ENCODE measurements around the gene RPL19.
A peak's percentile ranks its signal among the peaks of the same experiment; 100 is the strongest.

The RPL19 gene

GRCh38 chr17:39222151-39222550 lies 22.1 kb downstream of the RPL19 start:
- Histone ChIP-seq H3K4me1 (no peaks in the 10 kb centered on the region; the same call in 1 of the 2 replicates), H3K9me3 (no peaks in the 10 kb centered on the region), H3K36me3 (no peaks in the 10 kb centered on the region), H3K4me3 (ENCODE audit: low read depth, low read length) (no peak overlapping the region), H3K27me3 (peaks cover 17% of the 10 kb centered on the region)
- no peak for TF ChIP-seq CTCF (IDR thresholded peaks at IDR 0.05; ENCODE audit: low read depth, low read length)
- no peak for DNase-seq

DNA sequence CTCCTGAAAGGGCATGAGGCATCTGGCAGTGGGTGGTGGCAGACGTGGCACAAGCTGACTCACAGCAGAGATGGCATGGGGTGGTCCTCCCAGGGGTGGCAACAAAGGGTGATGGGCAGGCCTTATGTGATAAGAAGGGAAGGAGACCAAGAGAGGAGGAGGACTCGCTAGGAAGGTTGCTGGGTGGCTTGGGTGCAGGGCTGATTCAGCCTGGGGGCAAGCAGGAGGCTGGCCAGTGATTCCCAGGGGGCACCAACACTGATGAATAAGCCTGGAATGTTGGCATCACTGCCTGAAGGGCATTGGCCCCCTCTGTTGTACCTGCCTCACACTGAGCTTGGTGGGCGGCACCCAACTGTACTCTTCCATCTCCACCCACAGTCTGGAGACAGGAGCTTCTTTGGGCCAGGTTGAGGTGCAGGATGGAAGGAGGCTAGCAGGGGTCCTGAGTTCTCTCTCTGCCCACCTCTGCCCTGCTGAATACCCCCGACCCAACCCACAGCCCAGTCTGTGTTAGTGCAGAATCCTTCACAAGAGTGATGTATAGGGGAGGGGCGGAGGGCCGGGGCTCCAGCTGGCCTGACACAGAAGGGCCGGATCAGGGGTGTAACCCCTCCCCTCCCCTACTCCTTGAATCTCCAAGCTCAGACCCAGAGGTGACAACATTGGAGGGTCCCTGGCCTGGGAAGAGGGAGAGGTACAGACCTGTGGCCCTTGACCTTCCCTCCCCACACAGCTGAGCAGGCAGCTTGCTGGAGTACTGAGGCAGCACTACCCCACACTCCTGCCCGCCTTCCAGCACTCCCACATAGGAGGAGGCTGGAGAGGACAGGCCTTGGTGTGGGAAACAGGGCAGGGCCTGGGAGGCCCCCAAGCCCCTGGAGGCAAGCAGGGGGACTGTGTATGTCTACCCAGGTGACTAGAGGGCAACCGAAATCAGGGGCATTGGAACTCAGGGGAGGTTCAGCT lies 23.1 kb downstream of the RPL19 start:
- Histone ChIP-seq H3K27me3 (peaks cover 17% of the 10 kb centered on the region), H3K9me3 (no peaks in the 10 kb centered on the region), H3K36me3 (no peaks in the 10 kb centered on the region), H3K4me1 (no peaks in the 10 kb centered on the region; the same call in 1 of the 2 replicates), H3K4me3 (ENCODE audit: low read depth, low read length) (no peak overlapping the region)
- DNase-seq, result no peak
- no peak for TF ChIP-seq CTCF (IDR thresholded peaks at IDR 0.05; ENCODE audit: low read depth, low read length)

DNA sequence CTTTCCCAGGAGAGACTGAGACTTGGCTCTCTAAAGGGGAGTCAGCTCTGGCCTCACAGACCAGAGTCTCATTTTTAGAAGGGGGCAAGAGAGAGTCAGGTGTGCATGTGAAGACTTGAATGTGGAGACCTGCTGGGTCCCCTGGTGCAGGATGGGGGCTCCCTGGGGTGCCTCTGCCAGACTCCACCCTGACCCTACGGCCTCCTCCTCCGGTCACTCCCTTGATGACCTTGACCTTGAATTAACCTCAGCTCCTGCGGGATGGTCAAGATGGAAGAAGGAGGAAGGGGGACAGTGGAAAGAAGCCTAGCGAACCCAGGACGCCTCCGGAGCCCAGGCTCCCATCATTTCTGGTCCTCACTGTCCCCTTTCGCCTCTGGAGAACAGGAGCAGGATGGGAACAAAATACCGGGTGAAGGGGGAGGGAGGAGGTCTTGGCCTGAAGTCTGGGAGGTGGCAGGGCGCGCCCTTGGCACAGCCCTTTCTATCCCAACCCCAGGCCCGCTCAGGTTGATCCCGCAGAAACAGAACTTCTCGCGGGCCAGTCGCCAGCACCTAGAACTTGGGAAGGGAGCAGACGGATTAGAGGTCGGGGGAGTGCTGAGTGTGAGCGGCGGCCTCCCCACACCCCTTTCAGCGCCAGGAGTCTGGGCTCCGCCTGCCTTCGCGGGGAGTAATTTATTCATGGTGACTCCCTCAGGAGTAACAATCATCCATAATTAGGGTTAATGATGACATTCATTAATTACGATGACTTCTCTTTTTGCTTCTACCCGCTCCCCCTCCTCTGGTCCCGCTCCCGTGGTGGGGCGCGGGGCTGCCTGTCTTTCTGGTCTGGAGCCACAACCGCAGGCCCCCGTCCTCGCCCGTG lies 24.1 kb downstream of the RPL19 start:
- peaks cover 17% of the 10 kb centered on the region for H3K27me3 ChIP-seq
- peak overlapping the region; percentile 12 for H3K4me3 ChIP-seq (ENCODE audit: low read depth, low read length)

GRCh38 chr17:39224778-39225307 lies 24.8 kb downstream of the RPL19 start:
- Histone ChIP-seq H3K4me3 (ENCODE audit: low read depth, low read length) (peak overlapping the region; percentile 46), H3K36me3 (no peaks in the 10 kb centered on the region), H3K27me3 (peaks cover 17% of the 10 kb centered on the region), H3K9me3 (no peaks in the 10 kb centered on the region), H3K4me1 (peaks cover 6% of the 10 kb centered on the region; the same call in 1 of the 2 replicates)
- no peak for DNase-seq
- TF ChIP-seq CTCF (IDR thresholded peaks at IDR 0.05; ENCODE audit: low read depth, low read length), result no peak

More for the DNA sequence above, 24.1 kb downstream of the RPL19 start:
- DNase-seq, result no peak
- no peak for TF ChIP-seq CTCF (IDR thresholded peaks at IDR 0.05; ENCODE audit: low read depth, low read length)
- H3K9me3 ChIP-seq, result no peaks in the 10 kb centered on the region
- H3K4me1 ChIP-seq, result peaks cover 2% of the 10 kb centered on the region; the same call in 1 of the 2 replicates
- H3K36me3 ChIP-seq, result no peaks in the 10 kb centered on the region

- peaks cover 6% of the 10 kb centered on the region; the same call in 1 of the 2 replicates for H3K4me1 ChIP-seq
Observed at GRCh38 chr17:39225308-39225958, 25.4 kb downstream of the RPL19 start, which contains the start of gene STAC2. Gene STAC2 (minus strand): TSS chr17:39225945. CDS start chr17:39225502, 443 bp downstream.

More at GRCh38 chr17:39225308-39225958, 25.4 kb downstream of the RPL19 start, which contains the start of gene STAC2:
- no peak for TF ChIP-seq CTCF (IDR thresholded peaks at IDR 0.05; ENCODE audit: low read depth, low read length)
- Histone ChIP-seq H3K27me3 (peaks cover 17% of the 10 kb centered on the region), H3K4me3 (ENCODE audit: low read depth, low read length) (peak within 1 kb of the TSS; percentile 46), H3K36me3 (no peaks in the 10 kb centered on the region), H3K9me3 (no peaks in the 10 kb centered on the region)
- DNase-seq, result no peak

All from BE2C (cell line).